ENCODE results near the gene TBRG4.

TBRG4 gene

GRCh38 chr7:45065031-45065995 lies 46.2 kb downstream of the TBRG4 start:
- no peaks in the 10 kb centered on the region for H3K4me1 ChIP-seq
- TF ChIP-seq CTCF (IDR thresholded peaks at IDR 0.05; ENCODE audit: low read depth, low read length) = no peak
- no peaks in the 10 kb centered on the region for H3K36me3 ChIP-seq
- H3K27me3 ChIP-seq = no peaks in the 10 kb centered on the region
- H3K4me3 ChIP-seq (ENCODE audit: low read depth, low read length) = no peak overlapping the region
- DNase-seq = no peak
- no peaks in the 10 kb centered on the region; the same call in 1 of the 2 replicates for H3K9me3 ChIP-seq

GRCh38 chr7:45064047-45064725 lies 47.3 kb downstream of the TBRG4 start:
- Histone ChIP-seq H3K4me1 (no peaks in the 10 kb centered on the region), H3K9me3 (no peaks in the 10 kb centered on the region; the same call in 1 of the 2 replicates), H3K36me3 (no peaks in the 10 kb centered on the region), H3K27me3 (no peaks in the 10 kb centered on the region), H3K4me3 (ENCODE audit: low read depth, low read length) (no peak overlapping the region)
- no peak for DNase-seq
- TF ChIP-seq CTCF (IDR thresholded peaks at IDR 0.05; ENCODE audit: low read depth, low read length) = no peak

- no peaks in the 10 kb centered on the region for H3K4me1 ChIP-seq
- H3K4me3 ChIP-seq (ENCODE audit: low read depth, low read length) = no peak overlapping the region
- H3K9me3 ChIP-seq = no peaks in the 10 kb centered on the region; the same call in 1 of the 2 replicates
- no peak for TF ChIP-seq CTCF (IDR thresholded peaks at IDR 0.05; ENCODE audit: low read depth, low read length)
- no peak for DNase-seq
- no peaks in the 10 kb centered on the region for H3K36me3 ChIP-seq
- no peaks in the 10 kb centered on the region for H3K27me3 ChIP-seq
Measured at GRCh38 chr7:45061806-45062425, 49.6 kb downstream of the TBRG4 start.

DNA sequence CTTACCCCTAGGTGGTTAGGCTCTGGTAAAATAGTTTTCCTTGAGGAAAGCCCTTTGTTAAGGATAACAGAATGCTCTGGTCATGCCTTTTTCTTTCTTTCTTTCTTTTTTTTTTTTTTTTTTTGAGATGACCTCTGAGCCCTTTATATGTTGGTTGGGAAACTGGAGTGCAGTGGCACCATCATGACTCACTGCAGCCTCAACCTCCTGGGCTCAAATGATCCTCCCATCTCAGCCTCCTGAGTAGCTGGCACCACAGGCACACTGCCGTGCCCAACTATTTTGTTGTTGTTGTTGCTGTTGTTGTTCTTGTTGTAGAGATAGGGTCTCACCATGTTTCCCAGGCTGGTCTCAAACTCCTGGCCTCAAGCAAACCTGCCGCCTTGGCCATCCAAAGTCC lies 50.1 kb downstream of the TBRG4 start:
- H3K36me3 ChIP-seq = no peaks in the 10 kb centered on the region
- H3K4me1 ChIP-seq = no peaks in the 10 kb centered on the region
- H3K27me3 ChIP-seq = no peaks in the 10 kb centered on the region
- no peak for DNase-seq
- no peak for TF ChIP-seq CTCF (IDR thresholded peaks at IDR 0.05; ENCODE audit: low read depth, low read length)
- no peak overlapping the region for H3K4me3 ChIP-seq (ENCODE audit: low read depth, low read length)
- no peaks in the 10 kb centered on the region; the same call in 1 of the 2 replicates for H3K9me3 ChIP-seq

DNA sequence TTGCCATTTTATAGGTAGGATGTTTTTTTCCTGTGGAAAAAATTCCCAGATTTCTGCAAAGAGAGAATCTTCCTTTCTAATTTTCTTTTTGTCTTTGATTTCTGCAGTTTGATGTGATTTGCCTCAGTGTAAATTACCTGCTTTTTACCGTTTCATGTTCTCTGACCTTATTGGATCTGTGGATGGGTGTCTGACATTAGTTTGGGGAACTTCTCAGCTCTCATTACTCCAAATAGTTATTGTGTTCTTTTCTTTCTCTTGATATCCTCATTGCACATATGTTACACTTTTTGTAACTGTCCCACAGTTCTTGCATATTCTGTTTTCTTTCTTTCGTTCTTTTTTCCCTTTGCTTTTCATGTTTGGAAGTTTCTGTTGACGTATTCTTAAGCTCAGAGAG lies 51.2 kb downstream of the TBRG4 start:
- TF ChIP-seq CTCF (IDR thresholded peaks at IDR 0.05; ENCODE audit: low read depth, low read length) = no peak
- no peak for DNase-seq
- Histone ChIP-seq H3K4me3 (ENCODE audit: low read depth, low read length) (no peak overlapping the region), H3K9me3 (no peaks in the 10 kb centered on the region; the same call in 1 of the 2 replicates), H3K4me1 (no peaks in the 10 kb centered on the region), H3K27me3 (no peaks in the 10 kb centered on the region), H3K36me3 (no peaks in the 10 kb centered on the region)

Data from BE2C (cell line).